Stimulated activated CD8-positive, alpha-beta memory T cell treated with anti-CD3 and anti-CD28 coated beads, Interleukin-7, amount 100 ng/mL, for 4 hours (primary cell): ENCODE measurements around the gene SCAANT1.

Experiments used
- DNase-seq, 2 donors: peaks; one replicate each; pipeline ENCODE4 v3.0.0-alpha.2; 2020; ENCODE audit warnings: low read depth in 2 of 2

The SCAANT1 gene

DNA sequence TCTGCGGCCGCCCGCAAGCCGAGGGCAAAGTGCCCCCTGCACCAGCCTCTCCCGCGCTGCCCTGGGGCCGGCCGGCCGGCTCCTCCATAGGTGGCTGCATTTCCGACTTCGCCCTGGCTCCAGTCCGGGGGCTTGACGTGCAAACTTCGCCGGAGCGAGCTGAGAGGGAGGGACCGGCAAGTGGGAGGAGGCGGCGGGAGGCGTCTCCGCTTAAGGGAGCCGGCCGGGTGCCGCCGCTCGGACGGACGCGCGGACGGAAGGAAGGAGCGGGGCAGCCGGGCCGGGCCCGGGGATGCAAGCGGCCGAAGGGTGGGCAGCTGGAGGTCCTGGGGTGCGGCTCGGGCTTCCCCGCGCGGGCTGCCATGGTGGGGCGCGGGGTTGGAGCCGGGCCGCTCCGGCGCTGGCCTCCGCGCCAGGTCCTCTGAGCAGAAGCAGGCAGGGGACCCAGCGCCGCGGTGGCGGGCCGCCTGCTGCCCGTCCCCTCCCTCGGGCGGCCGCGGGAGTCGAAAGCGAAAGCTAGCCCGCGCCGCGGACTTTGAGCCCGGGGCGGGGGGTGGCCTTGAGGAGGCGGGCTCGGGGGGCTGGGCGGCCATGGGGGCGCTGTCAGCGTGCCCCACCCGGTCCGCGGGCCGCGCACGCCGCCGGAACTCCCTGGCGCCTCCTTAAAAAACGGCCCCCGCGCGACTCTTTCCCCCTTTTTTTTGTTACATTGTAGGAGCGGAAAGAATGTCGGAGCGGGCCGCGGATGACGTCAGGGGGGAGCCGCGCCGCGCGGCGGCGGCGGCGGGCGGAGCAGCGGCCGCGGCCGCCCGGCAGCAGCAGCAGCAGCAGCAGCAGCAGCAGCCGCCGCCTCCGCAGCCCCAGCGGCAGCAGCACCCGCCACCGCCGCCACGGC is at the start of gene SCAANT1:
TSS of gene SCAANT1 (minus strand) at position 511 of the 895 bp plus-strand sequence.
- DNase-seq: peak; percentile 79 to 83

DNA sequence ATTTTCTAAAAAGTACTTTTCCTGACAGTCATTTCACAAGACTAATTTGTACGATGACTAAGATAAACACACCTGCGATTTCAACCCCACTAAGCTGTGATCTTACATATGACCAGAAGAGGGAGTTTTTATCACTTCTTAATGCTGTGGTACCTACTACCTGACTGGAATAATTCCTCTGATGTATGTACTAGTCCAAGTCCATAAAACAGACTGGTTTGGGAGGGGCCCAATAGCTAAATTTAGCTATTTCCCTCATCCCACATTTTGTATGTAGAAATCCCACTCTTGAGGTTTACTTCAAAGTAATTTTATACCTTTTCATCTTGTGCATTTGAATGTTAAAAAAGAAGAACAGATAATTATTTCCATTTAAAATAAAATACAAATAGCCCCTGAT is 49.7 kb upstream of the SCAANT1 start:
- no peak for DNase-seq

DNA sequence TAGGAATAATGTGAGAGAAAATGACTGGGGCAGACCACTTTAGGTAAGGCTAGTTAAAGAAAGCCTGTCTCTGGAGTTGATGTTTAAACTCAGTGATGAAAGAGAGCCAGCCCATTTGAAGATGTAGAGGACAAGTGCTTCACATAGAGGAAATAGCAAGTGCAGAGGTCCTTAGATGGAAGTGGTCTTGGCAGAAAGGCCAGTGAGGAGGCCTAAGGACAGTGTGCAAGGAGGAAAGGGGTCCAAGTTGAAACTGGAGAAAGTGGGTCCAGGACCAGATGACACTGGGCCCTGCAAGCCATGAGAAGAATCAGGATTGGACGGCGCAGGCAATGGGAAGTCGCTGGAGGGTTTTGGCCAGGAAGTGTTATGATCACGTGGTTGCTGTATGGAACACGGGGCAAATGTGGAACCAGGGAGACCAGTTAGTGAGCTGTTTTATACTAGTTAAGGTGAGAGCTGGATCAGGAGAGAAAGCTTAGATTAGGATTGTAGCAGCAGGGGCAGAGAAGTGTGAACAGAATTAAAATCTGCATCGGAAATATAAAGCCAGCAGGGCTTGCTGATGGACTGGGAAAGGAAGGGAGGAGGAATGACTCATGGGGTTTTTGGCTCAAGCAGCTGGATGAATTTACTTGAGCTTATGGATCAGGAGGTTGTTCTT is 48.0 kb upstream of the SCAANT1 start:
- DNase-seq: no peak

DNA sequence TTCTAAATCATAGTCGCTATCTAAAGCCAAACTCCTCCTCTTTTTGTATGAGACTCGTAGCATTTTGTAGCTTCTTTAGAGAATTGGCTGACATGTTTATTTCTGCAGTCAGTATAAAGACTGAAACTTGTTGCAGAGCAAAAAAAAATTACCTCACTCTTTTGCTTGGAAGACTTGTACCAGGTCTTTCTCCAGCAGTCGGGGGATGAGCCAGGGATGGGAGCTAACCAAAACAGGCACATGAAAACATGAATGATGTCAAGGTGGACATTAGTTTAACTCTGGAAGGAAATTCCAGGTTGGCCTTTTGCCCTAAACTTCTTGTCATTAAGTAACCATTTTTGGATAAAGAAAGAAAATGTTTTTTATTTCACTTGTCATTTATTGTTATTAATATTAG is 47.0 kb upstream of the SCAANT1 start:
- no peak for DNase-seq

DNA sequence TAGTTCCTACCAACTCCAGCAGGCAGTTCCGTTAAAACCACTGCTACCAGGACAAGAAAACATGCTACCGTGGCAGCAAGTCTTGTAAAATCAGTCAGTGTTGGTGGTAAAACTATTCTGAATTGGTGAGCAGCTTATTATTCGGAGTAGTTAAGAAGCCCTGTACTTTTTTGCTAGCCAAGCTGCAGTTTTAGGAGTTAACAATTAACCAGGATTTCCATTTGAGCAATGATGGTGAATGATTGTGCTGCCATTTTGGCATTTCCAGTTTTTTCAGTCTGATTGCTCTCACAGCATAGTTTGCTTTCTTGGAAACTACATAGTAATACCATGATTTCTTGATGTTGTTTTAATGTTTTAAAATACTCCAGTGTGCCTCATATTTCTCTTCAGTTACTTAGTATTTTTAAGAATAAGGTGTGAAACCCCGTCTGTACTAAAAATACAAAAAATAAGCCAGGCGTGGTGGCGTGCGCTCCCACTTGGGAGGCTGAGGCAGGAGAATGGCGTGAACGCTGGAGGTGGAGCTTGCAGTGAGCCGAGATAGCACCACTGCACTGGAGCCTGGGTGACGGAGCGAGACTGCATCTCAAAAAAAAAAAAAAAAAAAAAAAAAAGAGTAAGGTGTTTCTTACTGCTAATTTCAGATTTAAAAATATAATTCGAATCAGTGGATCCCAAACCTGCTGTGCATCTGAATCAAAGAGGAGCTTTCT is 43.8 kb upstream of the SCAANT1 start:
- no peak for DNase-seq

DNA sequence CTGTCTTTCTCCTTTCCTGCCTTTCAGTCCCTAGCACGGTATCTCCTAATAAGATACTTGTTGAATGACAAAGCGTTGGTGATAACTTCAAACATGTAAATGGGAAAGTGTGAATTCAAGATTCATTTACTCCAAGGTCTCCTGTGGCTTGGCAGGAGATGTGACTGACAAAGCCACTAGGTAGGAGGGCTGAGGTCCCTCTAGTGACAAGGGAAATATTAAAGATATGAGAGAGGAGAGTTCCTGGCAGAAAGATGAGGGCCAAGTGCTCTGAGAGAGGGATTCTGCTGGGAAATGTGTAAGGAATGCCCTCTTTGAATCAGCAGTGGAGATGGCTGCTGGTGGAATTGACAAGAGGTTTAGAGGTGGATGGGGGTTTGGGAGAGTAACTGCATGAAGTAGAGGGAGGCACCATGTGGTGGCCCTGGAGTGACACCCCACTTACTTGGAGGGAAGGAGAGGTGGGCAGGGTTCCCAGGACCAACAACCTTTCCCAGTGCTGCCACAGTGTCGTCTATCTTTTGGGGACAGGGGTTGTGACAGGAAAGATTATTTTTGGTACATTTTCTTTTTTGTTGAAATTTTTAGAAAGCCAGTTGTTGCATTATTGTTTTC is 43.0 kb upstream of the SCAANT1 start:
- DNase-seq: no peak

DNA sequence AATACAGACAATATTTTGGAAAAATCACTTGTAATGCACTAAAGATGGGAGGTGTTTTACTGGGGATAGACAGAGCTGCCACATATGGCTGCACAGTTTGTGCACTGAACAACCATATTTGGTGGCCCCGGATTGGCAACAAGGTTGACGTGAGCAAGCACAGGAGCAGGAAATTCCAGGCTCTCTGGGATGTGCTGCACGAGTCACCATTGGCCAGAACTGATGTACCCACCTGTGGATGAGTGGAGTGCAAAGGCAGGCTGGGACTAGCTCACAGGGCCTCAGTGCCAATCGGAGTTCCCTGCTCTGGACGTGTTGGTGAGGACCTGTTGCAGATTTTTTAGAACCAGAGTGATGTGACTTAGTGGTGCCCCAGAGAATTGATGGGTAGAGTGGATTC is 42.0 kb upstream of the SCAANT1 start:
- no peak for DNase-seq

DNA sequence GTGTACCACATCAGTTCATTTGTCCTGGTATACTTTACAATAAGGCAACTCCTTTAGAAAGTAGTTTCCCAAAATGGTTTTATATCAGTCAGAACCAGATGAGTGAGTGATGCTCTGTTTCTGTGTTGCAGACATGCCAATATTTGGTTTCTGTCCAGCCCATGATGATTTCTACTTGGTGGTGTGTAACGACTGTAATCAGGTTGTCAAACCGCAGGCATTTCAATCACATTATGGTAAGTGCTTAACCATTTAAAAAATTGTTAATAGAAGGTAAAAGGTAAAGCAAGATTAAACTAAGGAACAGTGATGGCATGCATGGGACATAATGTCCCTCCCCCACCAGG is 40.0 kb upstream of the SCAANT1 start:
- DNase-seq: no peak

DNA sequence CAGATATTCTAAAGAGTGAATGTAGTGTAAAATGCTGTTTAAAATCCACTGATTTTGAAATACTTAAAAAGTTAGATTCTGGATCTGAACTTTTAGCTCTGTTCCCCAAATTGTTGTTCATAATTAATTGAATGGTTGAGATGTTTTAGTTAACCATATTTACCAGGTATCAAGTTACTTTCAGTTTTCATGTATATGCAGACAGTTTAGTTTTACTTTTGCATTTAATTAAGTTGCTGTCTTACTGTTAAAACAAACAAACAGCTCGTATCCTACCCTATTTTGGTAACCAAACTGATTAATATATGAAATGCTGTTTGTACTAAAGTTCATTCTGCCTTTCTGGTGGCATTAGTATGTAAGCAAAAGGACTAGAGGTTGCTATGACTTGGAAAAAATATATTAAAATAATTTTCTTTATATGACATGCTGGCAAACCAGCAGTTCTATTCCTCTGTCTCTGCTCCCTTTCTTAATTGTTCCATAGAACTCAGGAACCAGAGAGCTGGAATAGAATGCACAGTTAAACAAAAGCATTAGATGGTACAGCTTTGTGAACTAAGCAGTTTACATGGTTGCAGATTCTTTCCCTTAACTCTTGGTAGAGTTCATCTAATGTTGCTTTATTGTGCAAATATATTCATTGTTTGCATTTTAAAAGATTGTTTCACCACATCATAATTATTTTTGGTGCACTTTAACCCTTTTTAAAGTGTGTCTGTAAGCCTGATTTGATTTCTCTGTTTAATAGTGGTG is 39.5 kb upstream of the SCAANT1 start:
- no peak for DNase-seq

DNA sequence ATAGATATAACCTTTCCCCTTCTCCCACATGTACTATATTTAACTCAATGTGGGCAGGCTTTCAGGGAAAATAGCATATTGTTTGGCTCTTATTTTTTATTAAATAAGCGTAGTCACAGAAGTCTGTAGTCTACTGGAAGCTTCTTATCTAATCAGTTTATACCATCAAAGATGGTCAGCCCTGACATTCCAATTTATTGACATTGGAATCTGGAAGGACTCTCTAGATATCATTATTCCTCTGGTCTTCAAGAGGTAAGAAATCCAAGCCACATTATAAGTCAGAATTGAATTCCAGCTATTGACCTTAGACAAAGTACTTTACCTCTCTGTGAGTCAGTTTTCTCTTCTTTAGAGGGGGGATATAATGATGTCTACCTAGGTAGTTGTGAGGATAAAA is 38.5 kb upstream of the SCAANT1 start:
- DNase-seq: no peak

DNA sequence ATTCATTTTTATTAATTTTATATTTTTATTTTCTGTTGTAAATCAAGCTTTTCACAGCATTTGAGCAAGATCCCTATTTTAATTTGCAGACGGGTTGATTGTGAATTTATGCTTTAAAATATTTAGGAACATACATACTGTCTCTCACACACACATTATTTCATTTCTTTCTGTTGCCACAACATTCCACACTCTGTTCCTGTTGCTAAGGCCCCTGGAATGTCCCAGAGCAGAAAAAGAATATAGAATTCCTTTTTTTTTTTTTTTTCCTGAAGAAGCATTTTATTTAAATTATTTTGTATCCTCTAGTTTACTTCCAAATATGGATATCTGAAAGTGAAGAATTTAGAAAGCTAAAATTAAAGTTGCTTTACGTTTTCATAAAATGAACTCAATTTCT is 36.8 kb upstream of the SCAANT1 start:
- DNase-seq: no peak

DNA sequence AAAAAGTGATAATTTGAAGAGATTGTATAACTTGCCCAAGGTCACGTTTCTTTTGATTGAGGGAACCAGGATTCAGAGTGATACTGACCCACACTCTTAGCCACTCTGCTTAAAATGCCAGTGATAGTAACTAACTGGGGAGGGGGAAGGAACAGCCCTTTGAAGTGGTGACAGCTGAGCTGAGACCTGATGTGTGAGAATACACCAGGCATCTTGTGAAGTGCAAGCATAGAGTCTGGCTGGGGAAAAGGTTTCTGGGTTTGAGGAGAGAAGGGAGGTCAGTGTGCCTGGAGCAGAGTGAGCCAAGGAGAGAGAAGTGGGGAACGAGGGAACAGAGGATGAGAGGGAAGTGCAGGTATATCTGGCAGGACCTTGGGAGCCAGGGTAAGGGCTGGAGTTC is 35.4 kb upstream of the SCAANT1 start:
- no peak for DNase-seq

DNA sequence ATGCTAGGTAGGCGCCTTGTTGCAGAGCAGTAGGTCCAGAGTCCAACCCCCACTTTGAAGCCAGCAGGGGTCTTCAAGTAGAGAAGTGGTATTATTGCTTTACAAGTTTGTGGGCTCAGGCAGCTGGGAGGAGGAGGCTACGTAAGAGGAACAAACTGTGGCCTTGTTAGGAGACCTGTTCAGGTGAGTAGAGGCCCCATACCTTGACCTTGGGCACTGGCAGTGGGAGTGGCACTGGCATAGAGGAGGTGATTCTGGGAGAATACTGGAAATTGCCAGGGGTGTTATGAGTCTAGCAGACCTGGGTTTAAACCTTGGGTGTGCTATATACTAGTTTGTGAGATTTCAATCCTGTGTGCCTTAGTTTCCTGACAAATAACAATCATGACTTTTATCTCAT is 34.6 kb upstream of the SCAANT1 start:
- no peak for DNase-seq

DNA sequence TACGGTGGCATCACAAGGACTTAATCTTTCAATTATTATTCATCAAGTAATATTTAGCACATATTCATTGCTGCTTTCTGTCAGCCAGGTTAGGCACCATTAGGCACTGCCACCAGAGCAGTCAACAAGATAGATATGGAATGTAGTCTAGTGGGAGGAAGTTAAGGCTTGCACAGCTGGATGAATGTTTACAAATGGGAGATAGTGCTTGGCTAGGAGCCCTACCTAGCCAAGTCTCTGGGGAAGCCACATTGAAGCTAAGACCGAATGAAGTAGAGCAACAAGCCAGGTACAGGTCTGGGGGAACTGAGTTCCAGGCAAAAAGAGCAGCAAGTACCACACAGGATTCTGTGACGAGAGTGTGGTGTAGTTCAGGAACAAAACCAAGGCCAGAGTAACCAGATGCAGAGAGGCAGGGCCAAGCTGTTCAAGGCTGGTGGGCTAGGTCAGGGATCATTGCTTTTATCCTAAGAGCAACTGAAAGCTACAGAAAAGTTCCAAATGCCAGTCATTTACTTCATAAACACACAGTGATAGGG is 33.4 kb upstream of the SCAANT1 start:
- DNase-seq: no peak

DNA sequence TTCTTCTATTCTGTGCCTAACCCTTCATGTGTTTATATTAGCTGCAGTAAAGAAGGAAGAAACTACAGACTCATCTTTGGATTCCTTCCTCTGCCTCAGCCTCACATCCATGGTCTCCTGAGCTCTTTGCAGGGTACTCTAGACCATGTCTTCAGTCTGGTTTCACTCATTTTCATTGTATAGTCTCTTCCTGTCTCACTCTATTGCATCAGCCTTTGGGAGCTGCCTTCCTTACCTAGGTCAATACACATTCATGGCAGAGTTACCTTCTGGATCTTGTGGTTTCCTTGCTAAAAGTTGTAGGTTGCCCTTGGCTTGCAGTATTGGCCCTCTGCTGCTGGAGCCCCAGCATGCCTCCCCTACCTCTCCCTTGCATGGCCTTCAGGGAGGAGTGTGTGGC is 31.5 kb upstream of the SCAANT1 start:
- DNase-seq: no peak

DNA sequence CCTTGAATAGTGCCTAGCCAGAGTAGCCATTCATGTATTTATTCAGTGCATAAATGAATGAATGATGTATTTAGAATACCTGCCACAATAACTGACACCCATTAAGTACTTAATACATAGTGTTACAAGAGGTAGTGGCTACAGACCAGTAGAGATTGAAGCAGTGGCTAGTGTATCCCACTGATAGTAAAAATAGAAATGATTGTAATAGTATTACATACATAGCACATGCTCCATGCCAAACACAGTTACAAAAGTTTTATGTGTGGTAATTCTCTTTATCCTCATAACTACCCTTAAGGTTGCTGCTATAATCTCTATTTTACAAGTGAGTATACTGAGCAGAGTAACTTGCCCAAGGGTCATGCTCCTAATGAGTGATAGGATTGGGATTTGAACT is 30.3 kb upstream of the SCAANT1 start:
- DNase-seq: no peak

DNA sequence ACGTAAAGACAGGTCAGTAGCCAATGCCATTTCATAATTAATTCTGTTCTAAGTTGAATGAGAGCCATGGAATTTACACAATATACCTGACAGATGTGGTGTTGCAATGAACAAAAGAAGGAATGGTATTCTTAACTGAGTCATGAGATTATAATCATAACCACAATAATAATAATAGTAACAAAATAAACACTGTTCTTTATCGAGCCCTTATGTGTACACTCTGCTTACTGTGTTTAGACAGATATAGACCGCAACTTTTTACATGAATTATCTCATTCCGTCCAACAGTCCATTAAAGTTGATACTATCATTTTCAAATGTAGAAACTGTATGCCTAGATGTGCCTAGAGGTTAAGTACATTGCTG is 28.2 kb upstream of the SCAANT1 start:
- no peak for DNase-seq

DNA sequence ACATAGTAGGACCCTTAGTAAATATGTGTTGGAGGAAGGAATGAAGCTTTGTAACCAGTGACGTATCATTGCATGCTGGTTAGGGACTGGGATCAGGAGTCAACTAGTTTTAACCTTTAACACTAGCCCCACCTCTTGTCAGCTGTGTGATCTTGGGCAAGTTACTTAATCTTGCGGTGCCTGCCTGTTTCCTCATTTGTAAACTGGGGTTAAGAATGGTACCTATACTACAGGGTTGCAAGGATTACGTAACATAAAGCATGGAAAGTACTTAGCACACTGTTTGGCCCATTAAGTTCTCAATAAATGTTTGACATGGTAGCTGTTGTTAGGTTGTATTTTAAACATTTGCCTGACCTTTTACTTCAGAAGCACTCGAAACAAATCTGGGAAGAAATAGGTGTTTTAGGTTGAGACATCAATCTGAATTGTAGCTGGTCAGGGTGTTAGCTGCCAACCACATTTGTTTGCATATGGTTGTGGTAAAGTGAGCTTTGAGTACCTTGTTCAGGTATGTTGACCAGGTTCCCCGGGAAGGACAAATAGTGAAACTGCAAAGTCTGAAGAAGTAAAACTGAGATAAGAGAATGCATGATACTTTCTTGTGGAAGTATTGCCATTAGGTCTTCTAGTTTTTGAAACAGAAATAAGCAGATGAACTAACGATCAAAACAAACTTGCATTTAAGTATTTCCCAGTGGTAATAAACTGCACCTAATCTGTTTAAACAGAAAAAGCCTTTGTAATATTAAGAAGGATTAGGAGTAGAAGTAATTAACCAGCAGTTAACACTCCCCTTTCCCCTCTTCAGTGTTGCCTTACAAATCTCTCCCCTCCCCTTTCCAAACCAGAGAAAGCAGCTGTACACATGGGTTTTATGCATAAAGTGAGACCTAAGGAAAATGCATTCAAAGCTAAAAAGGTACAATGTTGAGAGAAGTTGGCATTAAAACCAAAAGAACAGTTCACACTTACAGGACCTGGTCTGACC is 25.8 kb upstream of the SCAANT1 start:
- DNase-seq: no peak

DNA sequence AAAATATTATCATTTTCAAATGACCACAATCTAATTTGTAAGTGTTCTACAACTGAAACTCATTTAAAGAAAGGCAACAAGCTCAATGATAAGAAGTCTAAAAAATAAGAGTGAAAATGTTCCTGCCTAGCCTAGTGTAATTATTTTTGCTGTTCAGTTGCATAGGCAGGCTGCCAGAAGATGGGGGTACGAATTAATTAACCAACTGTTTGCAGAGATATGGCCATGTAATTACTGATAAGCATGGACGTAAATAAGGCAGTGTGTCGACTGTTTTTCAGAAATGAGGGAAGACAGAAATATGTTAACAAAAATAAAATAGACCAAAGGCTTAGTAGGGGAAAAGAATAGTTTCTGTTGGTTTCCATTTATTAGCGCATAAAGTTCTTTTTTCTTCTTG is 24.7 kb upstream of the SCAANT1 start:
- DNase-seq: no peak
